NCI-H2227 (cell line): ENCODE data around the gene CST9L.

Experiments
- DNase-seq: peaks from one replicate; lab custom pipeline; 2025; ENCODE audit not compliant: unreplicated experiment; lab: John Stamatoyannopoulos, UW

The CST9L gene

DNA sequence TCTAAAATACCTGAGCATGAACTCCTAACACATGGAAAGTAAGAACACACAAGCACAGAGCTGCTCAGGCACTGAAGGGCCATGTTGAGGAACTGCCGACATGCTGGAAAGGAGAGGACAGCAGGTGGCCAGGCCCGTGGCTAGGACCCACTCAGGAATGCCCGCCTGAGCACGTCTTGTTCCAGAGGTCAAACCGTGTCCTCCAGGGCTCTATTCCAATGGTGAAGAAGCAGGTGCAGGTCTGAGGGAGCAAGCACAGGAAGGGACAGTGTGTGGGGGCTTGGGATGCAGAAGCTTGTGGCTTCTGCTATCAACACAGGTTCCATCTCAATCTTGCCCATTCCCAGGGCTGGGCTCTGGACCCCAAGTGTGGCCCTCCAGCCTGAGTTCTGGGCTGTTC is 20.7 kb downstream of the CST9L start:
- DNase-seq: no peak

DNA sequence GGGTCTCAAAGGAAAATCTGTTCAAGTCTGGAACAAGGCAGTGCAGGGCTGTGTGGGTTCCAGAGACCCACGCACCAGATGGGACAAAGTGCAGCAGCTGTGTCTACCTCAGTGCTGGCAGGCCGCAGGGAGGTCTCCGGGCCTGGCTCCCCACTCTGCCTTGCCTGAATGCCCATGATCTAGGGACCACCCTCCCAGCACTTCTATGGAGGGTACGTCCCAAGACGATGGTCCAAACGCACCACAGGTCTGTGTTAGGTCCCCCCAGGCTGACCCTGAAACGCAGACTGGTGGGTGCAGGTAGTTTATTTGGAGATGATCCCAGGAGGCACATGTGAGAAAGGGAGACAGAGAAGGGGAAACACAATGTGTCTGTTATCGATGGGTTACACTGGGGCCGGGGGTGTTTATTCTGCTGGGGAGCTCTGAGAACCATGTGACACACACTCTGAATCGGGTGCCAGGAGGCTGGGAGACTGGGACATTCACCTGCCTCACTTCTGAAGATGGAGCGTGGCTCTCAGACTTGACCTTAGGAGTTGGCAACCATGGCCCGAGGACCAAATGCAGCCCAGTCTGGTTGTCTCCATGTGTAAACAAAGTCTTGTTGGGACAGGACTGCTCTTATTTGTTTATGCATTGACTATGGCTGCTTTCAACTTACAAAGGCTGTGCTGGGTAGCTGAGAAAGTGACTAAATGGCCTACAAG is 21.7 kb downstream of the CST9L start:
- DNase-seq: no peak

GRCh38 chr20:23544133-23544532 is 24.2 kb downstream of the CST9L start:
- no peak for DNase-seq

DNA sequence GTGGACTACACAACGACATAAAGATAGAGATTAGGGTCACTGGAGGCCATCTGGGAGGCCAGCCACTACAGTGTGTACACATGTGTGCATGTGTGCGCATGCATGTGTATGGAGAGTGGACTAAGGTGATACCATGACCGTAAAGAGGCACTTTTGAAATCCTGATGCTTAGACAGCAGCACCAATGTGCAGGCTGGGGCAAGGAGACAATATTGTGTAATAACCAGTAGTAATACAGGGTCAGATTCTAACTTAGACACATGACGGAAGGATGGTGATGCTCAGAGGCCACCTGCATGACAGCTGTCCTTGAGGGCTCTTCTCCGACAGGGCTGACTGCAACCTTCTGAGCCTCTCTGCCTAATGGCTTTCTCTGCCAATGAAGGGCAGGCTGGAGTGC is 25.5 kb downstream of the CST9L start:
- DNase-seq: no peak

- DNase-seq: no peak
These were observed 26.5 kb downstream of the CST9L start for GRCh38 chr20:23541776-23542175.

- DNase-seq: no peak
These were observed 27.0 kb downstream of the CST9L start for GRCh38 chr20:23541330-23541729.

DNA sequence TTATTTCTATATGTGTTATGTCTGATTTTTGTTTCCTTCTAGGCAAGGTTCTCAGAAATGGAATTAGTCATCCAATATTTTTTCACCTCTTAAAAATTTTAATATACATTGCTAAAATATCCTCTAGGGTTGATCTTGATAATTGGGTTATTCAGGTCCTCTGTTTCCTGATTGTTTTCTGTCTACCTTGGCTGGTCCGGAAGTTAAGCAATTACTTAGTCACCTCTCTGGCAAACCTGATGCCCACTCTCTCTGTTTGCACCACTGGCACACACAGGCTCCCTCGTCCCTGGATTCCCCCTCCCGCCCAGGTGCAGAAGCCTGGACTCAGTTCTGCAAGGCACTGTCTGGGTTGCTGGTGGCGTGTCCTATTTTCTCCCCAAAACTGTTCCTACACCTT is 27.7 kb downstream of the CST9L start:
- DNase-seq: no peak

DNA sequence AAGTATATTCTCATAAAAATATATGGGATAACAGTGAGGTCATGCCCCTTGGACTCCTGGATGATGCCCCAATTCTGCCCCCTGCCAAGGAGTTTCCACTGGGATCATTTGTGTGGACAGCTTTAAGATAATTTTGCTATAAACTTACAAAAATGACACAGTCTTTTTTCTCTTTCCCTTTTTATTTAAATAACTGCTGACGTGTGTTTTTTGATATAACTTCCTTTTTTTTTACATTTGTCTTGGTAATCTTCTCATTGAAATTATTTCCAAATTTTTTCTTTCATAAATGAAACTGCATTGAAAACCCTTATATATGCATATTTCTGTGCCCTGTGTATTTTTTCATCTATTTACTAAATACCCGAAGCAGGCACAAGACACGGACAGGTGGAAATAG is 31.3 kb downstream of the CST9L start:
- no peak for DNase-seq

DNA sequence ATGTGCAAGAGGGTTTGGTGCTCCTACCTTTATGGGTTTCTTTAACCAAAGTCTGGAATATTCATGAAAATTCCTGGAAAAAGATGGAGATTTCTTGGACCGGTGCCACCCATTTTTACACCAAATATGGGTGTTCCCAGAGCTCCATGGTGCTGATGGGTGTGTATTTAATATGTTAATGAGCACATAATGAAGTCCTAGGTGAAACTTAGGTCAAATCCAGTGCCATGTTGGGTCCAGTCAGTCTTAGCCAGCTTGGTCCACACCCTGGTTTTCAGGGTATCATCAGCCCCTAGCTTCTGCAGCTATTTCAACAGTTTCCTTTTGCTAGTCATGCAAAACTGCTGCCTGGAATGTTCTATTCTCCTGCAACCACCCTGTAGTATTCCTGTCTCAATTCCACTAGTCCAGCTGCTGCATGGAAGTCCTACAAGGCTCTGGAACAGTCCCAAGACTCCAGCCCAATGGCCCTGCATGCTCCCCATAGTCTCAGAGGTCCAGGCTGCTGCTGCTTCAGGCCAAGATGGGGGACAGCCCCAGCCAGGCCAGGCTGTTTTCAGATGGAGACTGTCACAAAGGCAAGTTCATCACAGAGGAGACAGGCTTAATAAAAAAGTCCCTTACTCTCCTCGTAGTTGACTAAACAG is 31.8 kb downstream of the CST9L start:
- no peak for DNase-seq

DNA sequence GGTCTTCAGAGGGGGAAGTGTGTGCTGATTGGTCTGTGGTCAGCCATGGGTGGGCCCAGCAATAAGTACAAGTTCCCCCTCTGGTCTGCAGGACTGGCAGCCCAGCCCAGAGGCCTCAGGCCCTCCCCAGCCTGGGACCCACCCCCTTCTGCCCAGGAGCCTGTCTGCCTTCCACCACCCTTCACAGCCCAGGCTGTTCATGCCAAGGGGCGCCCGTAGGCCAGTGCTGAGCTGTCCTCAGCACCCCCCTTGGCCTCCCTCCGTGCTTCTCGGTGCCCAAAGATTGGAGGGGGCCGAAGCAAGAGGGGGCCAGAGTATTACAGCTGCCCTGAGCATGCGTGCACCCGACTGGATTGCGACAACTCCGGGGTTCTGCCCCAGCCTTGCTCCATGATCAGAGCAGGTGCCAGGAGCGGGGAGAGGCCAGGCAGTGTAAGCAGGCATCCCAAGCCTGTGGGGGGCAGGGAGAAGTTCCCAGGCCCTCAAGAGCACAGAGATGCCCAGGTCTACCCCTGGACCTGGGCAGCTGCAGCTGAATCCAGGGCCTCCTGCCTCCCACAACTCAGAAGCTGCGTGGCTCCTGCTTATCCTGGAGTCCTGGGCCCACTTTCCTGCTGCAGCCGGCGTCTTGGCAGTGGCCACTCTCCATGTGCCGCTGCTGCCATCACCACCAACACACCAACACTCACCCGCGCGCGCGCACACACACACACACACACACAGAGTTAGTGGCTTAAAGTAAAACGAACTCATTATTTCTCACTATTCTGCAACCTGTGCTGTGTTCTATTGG is 33.3 kb downstream of the CST9L start:
- no peak for DNase-seq

GRCh38 chr20:23533161-23533560 is 35.1 kb downstream of the CST9L start:
- DNase-seq: no peak

DNA sequence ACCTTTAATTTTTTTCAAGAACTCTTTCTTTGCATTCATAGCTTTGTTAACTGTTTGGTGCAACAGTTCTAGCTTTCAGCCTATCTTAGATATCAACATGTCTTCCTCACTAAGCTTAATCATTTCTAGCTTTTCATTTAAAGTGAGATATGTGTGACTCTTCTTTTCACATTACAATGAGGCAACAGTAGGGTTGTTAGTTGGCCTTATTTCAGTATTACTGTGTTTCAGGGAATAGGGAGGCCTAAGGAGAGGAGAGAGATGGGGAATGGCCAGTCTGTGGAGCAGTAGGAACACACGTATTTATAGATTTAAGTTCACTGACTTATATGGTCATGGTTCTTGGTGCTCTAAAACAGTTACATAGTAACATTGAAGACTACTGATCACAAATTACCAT is 35.8 kb downstream of the CST9L start:
- DNase-seq: no peak

GRCh38 chr20:23530937-23531567 is 37.2 kb downstream of the CST9L start:
- DNase-seq: no peak

- no peak for DNase-seq
These were observed 39.3 kb downstream of the CST9L start for GRCh38 chr20:23528867-23529431.

GRCh38 chr20:23526850-23527249 is 41.4 kb downstream of the CST9L start:
- no peak for DNase-seq

DNA sequence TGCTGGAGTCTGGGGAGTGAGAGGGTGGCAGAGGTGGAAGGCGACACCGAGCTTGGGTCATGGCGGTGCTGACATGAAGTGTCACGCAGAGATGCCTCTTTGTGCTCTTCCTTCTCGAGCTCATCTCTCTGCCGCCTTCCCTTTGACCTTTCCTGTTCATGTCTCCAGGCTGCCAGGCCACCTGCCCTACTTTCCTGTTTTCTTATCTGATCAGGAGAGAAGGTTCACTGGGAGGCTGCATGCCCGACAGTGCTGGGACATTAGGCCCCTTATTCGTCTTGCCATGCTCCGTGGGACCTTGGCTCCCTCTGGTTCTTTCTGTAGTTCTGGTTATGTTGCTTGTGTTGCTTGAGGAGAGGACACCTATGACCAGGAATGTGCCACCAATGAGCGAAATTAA is 44.1 kb downstream of the CST9L start:
- DNase-seq: no peak

DNA sequence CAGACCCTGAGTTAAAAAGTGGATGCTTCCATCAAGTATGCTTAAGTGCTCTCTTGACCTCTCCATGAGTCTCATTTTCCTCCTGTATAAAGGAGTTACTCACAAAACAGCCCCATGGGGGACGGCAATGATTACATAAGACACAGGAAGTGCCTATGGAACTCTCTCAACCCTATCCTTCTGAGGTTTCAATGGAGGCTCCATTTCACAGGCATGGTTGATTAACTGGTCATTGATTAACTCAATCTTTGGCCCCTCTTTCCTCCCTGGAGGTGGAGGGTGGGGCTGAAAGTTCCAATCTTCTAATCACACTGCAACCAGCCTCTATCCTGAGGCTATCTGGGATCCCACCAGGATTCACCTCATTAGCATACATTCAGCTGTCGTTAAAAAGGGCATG is 48.1 kb downstream of the CST9L start:
- no peak for DNase-seq

GRCh38 chr20:23519556-23519955 is 48.7 kb downstream of the CST9L start:
- DNase-seq: no peak

DNA sequence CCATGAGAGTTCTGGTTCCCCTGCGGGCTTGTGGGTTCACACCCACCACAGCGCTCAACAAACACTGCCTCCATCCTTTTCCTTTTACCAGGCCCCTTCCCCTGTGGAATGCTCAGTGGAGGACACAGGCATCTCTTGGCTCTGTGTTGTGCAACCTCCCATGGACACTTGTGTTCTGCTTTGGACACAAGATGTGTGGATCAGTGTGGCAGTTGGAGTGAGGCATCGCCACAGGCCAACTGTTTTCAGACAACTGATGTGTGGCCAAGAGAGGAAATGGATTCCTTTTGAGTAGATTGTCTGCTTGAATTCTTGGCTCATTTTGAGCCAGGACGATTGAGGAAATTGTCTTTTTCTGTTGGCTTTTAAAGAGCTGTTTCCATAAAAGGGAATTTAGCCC is 50.6 kb downstream of the CST9L start:
- DNase-seq: no peak

GRCh38 chr20:23515250-23515939 is 52.9 kb downstream of the CST9L start:
- DNase-seq: no peak

GRCh38 chr20:23514848-23515247 is 53.4 kb downstream of the CST9L start:
- DNase-seq: no peak
